Panc1 (cell line): ENCODE results near the gene CATSPERD. TPM values are rescaled to one million over a fixed set of nuclear protein-coding genes. Genes with fewer than 3 reads are reported as not detected.

ENCODE experiments used
- ATAC-seq: fragments of 200-7000 bp; cut with Tn5 transposase; 2 replicates; pipeline ENCODE4 v1.9.1; 2020; ENCODE audit warnings: mild to moderate bottlenecking, moderate library complexity
- BruUV-seq: library from RNA; stranded (reverse); fragments of 400-500 nt; replicated peaks from 2 replicates; lab custom pipeline; 2021; lab: Mats Ljungman, UMichigan
- CTCF ChIA-PET: fragments of 300-600 bp; sonication (Branson Sonifier 250); formaldehyde crosslinking; loops from one replicate; lab custom pipeline; 2022; ENCODE audit warnings: antibody characterized with exemption; lab: Charles Lee
- POLR2A ChIA-PET: fragments of 300-600 bp; sonication (Branson Sonifier 250); formaldehyde crosslinking; loops from one replicate; lab custom pipeline; 2022; ENCODE audit warnings: antibody characterized with exemption; lab: Charles Lee
- DNase-seq: peaks from one replicate; pipeline ENCODE4 v3.0.0-alpha.2; 2010; ENCODE audit warnings: low read depth, low spot score
- H3K27ac ChIP-seq: 2 replicates; pipeline ENCODE4 v1.5.1; 2011; ENCODE audit warnings: mild to moderate bottlenecking, low read length, inconsistent platforms
- H3K27me3 ChIP-seq: fragments of 200-500 bp; sonication (Bioruptor generic); 2 replicates; pipeline ENCODE4 v1.6.0; 2014; ENCODE audit warnings: low read length, inconsistent platforms; ENCODE audit not compliant: control insufficient read depth, insufficient read depth
- H3K36me3 ChIP-seq: fragments of 200-500 bp; sonication (Bioruptor generic); 2 replicates; pipeline ENCODE4 v1.5.1; 2014; ENCODE audit warnings: inconsistent platforms, mild to moderate bottlenecking, low read length, moderate library complexity; ENCODE audit not compliant: control insufficient read depth, insufficient read depth
- H3K4me1 ChIP-seq: 2 replicates; pipeline ENCODE4 v1.5.1; 2011; ENCODE audit warnings: inconsistent platforms, mild to moderate bottlenecking, low read length, moderate library complexity; ENCODE audit not compliant: control insufficient read depth, insufficient read depth
- H3K4me3 ChIP-seq, 2 experiments: 2 replicates each; pipeline ENCODE4 v1.5.1; 2011 to 2012; ENCODE audit warnings: low read depth in 2 of 2, low read length in 2 of 2, mild to moderate bottlenecking in 2 of 2, inconsistent platforms in 1 of 2, moderate library complexity in 1 of 2
- H3K9me3 ChIP-seq: fragments of 200-500 bp; sonication (Bioruptor generic); 2 replicates; pipeline ENCODE4 v1.5.1; 2014; ENCODE audit warnings: low read depth, mild to moderate bottlenecking, inconsistent platforms, low read length, moderate library complexity; ENCODE audit not compliant: control insufficient read depth, insufficient read depth
- POLR2AphosphoS5 ChIP-seq: IDR thresholded peaks from 2 replicates; pipeline ENCODE4 v1.6.1; 2012; ENCODE audit warnings: mild to moderate bottlenecking, low read depth, low read length, moderate library complexity
- SIN3A ChIP-seq: IDR thresholded peaks from 2 replicates; pipeline ENCODE4 v1.6.1; 2012; ENCODE audit warnings: low read depth, mild to moderate bottlenecking, low read length, moderate library complexity, borderline replicate concordance; ENCODE audit not compliant: insufficient read depth
- TCF7L2 ChIP-seq: IDR thresholded peaks from 2 replicates; pipeline ENCODE4 v1.6.1; 2011; ENCODE audit warnings: mild to moderate bottlenecking, low read depth, low read length, inconsistent platforms
- in situ Hi-C: cut with HindIII; loops from 2 replicates; pipeline ENCODE4 v1.10.0; 2016; ENCODE audit warnings: low sequenced_read_pairs, low pct_unique_long_range_greater_than_20kb
- intact Hi-C: fragments of 100-400 bp; cut with micrococcal nuclease; formaldehyde crosslinking; loops from one replicate; pipeline ENCODE4 v1.10.0; 2022; ENCODE audit not compliant: unreplicated experiment
- total RNA-seq: library from RNA; stranded (reverse); gene quantifications from one replicate; pipeline ENCODE4 v1.2.1, GENCODE V29; 2021; ENCODE audit not compliant: unreplicated experiment
- TF ChIP-seq, protein P1 (sequence below): fragments of 450-650 bp; IDR thresholded peaks from 2 replicates; pipeline ENCODE4 v1.5.1; 2017; ENCODE audit warnings: mild to moderate bottlenecking
- TF ChIP-seq, protein P2 (sequence below), 2 experiments: IDR thresholded peaks; 2 replicates each; pipeline ENCODE4 v1.6.1; 2011 to 2012; ENCODE audit warnings: low read depth in 2 of 2, control low read depth in 1 of 2, low read length in 1 of 2, mild to moderate bottlenecking in 1 of 2, moderate library complexity in 1 of 2; ENCODE audit not compliant: insufficient read depth in 1 of 2

Gene CATSPERD
- total RNA-seq, 1 experiment from 2014 or later, result 0.08 TPM

DNA sequence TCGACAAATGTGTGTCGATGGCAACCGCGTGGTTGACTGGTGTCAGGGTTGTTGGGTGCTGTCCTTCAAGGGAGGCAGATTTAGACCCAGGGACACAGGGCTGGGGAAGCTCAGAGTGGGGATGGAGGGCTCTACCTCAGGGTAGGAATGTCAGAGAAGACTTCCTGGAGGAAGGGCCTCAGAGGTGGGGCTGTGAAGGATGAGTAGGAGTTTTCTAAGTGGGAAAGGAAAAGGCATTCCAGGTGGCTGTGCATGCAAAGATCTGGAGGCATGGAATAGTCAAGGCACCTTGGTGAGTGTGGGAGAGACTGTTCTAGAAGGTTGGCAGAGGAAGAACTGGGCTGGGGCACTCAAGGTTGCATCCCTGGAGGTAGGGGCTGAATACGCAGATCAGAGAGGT lies 86.5 kb downstream of the CATSPERD start:
- Histone ChIP-seq H3K36me3 (no peaks in the 10 kb centered on the region), H3K9me3 (no peaks in the 10 kb centered on the region), H3K27me3 (no peaks in the 10 kb centered on the region), H3K4me1 (peaks cover 4% of the 10 kb centered on the region), H3K4me3 (no peak overlapping the region), H3K27ac (no peak overlapping the region)
- CTCF ChIA-PET, result interaction anchor here (0.6 to 0.7 kb wide), 2 partner anchors 10 to 16 kb away, joined by 4 read pairs; no protein-coding TSS in a partner anchor
- DNase-seq, result no peak
- no peak for TF ChIP-seq SIN3A
- TF ChIP-seq TCF7L2, result no peak
- no peak for TF ChIP-seq POLR2AphosphoS5
- TF ChIP-seq, protein P1, sequence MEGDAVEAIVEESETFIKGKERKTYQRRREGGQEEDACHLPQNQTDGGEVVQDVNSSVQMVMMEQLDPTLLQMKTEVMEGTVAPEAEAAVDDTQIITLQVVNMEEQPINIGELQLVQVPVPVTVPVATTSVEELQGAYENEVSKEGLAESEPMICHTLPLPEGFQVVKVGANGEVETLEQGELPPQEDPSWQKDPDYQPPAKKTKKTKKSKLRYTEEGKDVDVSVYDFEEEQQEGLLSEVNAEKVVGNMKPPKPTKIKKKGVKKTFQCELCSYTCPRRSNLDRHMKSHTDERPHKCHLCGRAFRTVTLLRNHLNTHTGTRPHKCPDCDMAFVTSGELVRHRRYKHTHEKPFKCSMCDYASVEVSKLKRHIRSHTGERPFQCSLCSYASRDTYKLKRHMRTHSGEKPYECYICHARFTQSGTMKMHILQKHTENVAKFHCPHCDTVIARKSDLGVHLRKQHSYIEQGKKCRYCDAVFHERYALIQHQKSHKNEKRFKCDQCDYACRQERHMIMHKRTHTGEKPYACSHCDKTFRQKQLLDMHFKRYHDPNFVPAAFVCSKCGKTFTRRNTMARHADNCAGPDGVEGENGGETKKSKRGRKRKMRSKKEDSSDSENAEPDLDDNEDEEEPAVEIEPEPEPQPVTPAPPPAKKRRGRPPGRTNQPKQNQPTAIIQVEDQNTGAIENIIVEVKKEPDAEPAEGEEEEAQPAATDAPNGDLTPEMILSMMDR, result no peak
- TF ChIP-seq, protein P2, sequence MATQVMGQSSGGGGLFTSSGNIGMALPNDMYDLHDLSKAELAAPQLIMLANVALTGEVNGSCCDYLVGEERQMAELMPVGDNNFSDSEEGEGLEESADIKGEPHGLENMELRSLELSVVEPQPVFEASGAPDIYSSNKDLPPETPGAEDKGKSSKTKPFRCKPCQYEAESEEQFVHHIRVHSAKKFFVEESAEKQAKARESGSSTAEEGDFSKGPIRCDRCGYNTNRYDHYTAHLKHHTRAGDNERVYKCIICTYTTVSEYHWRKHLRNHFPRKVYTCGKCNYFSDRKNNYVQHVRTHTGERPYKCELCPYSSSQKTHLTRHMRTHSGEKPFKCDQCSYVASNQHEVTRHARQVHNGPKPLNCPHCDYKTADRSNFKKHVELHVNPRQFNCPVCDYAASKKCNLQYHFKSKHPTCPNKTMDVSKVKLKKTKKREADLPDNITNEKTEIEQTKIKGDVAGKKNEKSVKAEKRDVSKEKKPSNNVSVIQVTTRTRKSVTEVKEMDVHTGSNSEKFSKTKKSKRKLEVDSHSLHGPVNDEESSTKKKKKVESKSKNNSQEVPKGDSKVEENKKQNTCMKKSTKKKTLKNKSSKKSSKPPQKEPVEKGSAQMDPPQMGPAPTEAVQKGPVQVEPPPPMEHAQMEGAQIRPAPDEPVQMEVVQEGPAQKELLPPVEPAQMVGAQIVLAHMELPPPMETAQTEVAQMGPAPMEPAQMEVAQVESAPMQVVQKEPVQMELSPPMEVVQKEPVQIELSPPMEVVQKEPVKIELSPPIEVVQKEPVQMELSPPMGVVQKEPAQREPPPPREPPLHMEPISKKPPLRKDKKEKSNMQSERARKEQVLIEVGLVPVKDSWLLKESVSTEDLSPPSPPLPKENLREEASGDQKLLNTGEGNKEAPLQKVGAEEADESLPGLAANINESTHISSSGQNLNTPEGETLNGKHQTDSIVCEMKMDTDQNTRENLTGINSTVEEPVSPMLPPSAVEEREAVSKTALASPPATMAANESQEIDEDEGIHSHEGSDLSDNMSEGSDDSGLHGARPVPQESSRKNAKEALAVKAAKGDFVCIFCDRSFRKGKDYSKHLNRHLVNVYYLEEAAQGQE (IDR thresholded peaks at IDR 0.05; ENCODE audit: insufficient read depth in 1 of 2, low read depth in 2 of 2, low read length in 1 of 2), result no peak
- in situ Hi-C loops (no loop called here), intact Hi-C loops (loop anchor here (10.0 kb wide), 1 partner anchor 88 kb away; no protein-coding TSS in a partner anchor)
- no peak for ATAC-seq
- POLR2A ChIA-PET, result no interaction called here
- BruUV-seq, result no TSS peak

DNA sequence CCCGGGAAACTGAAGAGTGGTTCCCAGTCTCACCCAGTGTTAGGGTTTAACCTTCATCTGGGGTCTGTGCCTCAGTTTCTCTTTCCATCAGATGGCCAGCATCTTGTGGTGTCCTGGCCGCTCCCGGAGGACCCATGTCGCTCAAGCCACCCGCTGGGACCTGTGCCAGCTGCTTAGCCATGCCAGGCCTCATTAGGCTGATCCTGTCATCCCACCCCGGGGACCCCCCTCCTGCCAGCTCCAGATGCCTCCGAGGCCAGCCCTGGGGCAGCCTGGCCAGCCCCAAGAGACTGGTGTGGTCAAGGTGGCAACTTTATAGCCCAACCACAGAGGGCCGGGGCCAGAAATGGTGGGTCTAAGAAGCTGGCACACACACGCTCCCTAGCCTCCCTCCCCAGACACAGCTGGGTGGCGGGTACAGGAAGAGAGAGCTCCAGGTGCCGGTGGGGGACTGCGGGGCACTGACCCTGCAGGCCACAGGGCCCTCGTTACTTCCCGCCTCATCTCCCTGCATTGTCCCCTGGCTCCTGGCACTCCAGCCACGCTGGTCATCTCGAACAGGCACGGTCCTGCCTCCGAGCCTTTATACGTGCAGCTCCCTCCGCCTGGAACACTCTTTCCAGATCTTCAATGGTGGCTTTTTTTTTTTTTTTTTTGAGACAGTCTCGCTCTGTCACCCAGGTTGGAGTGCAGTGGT lies 87.8 kb downstream of the CATSPERD start:
- no TSS peak for BruUV-seq
- Histone ChIP-seq H3K36me3 (no peaks in the 10 kb centered on the region), H3K4me3 (no peak overlapping the region), H3K27ac (no peak overlapping the region), H3K27me3 (no peaks in the 10 kb centered on the region), H3K9me3 (no peaks in the 10 kb centered on the region), H3K4me1 (peaks cover 4% of the 10 kb centered on the region)
- TF ChIP-seq SIN3A, result no peak
- TF ChIP-seq, protein P1, result no peak
- TF ChIP-seq POLR2AphosphoS5, result no peak
- no peak for TF ChIP-seq TCF7L2
- TF ChIP-seq, protein P2 (IDR thresholded peaks at IDR 0.05; ENCODE audit: insufficient read depth in 1 of 2, low read depth in 2 of 2, low read length in 1 of 2), result no peak
- POLR2A ChIA-PET, result no interaction called here
- in situ Hi-C loops, result no loop called here
- no peak for DNase-seq
- CTCF ChIA-PET, result interaction anchor here (0.6 to 0.7 kb wide), 4 partner anchors 14 to 1598 kb away, joined by 3 to 9 read pairs (median 4); no protein-coding TSS in a partner anchor
- intact Hi-C loops, result loop anchor here (10.0 kb wide), 1 partner anchor 87 kb away; no protein-coding TSS in a partner anchor
- ATAC-seq, result no peak
